ENCODE measurements around the gene GRIK3.

The GRIK3 gene

GRCh38 chr1:36822648-36823047 is 211.7 kb downstream of the GRIK3 start:
- DNase-seq (ENCODE audit: low read depth) = no peak

- no peak for DNase-seq (ENCODE audit: low read depth)
These were observed 212.9 kb downstream of the GRIK3 start for GRCh38 chr1:36821386-36821785.

- no peak for DNase-seq (ENCODE audit: low read depth)
These were observed 215.5 kb downstream of the GRIK3 start for GRCh38 chr1:36818771-36819170.

GRCh38 chr1:36816348-36816747 is 218.0 kb downstream of the GRIK3 start:
- no peak for DNase-seq (ENCODE audit: low read depth)

- no peak for DNase-seq (ENCODE audit: low read depth)
These were observed 219.5 kb downstream of the GRIK3 start for GRCh38 chr1:36814774-36815173.

- no peak for DNase-seq (ENCODE audit: low read depth)
These were observed 220.2 kb downstream of the GRIK3 start for GRCh38 chr1:36814083-36814482.

GRCh38 chr1:36807262-36807661 is 227.1 kb downstream of the GRIK3 start:
- no peak for DNase-seq (ENCODE audit: low read depth)

- DNase-seq (ENCODE audit: low read depth) = no peak
These were observed 228.2 kb downstream of the GRIK3 start for GRCh38 chr1:36805979-36806640.

GRCh38 chr1:36804669-36805314 is 229.5 kb downstream of the GRIK3 start:
- DNase-seq (ENCODE audit: low read depth) = no peak

GRCh38 chr1:36803868-36804570 is 230.3 kb downstream of the GRIK3 start:
- DNase-seq (ENCODE audit: low read depth) = no peak

GRCh38 chr1:36802018-36802417 is 232.3 kb downstream of the GRIK3 start:
- DNase-seq (ENCODE audit: low read depth) = no peak

GRCh38 chr1:36797761-36798160 is 236.6 kb downstream of the GRIK3 start:
- no peak for DNase-seq (ENCODE audit: low read depth)

- no peak for DNase-seq (ENCODE audit: low read depth)
These were observed 237.6 kb downstream of the GRIK3 start for GRCh38 chr1:36796733-36797132.

GRCh38 chr1:36796106-36796590 is 238.2 kb downstream of the GRIK3 start:
- DNase-seq (ENCODE audit: low read depth) = no peak

GRCh38 chr1:36794460-36794859 is 239.9 kb downstream of the GRIK3 start:
- DNase-seq (ENCODE audit: low read depth) = no peak

- DNase-seq (ENCODE audit: low read depth) = no peak
These were observed 240.9 kb downstream of the GRIK3 start for GRCh38 chr1:36793452-36793851.

- DNase-seq (ENCODE audit: low read depth) = no peak
These were observed 242.0 kb downstream of the GRIK3 start for GRCh38 chr1:36792292-36792691.

- DNase-seq (ENCODE audit: low read depth) = no peak
These were observed 244.1 kb downstream of the GRIK3 start for GRCh38 chr1:36790191-36790590.

- DNase-seq (ENCODE audit: low read depth) = no peak
These were observed 244.8 kb downstream of the GRIK3 start for GRCh38 chr1:36789535-36789934.

- no peak for DNase-seq (ENCODE audit: low read depth)
These were observed 246.9 kb downstream of the GRIK3 start for GRCh38 chr1:36787312-36787913.

GRCh38 chr1:36786425-36786824 is 247.9 kb downstream of the GRIK3 start:
- DNase-seq (ENCODE audit: low read depth) = no peak

- DNase-seq (ENCODE audit: low read depth) = no peak
These were observed 250.0 kb downstream of the GRIK3 start for GRCh38 chr1:36784147-36784859.
